Astrocyte (in vitro differentiated cells and primary cell): ENCODE results near the gene TYROBP. TPM values are rescaled to one million over a fixed set of nuclear protein-coding genes. Genes with fewer than 3 reads are reported as not detected.

ENCODE experiments used
- DNase-seq: peaks from one replicate; pipeline ENCODE4 v3.0.0-alpha.2; 2010; ENCODE audit warnings: low read depth
- FAIRE-seq: peaks from 2 replicates; lab custom pipeline; 2011; peaks lifted over from hg19 to GRCh38; lab: Jason Lieb, UNC
- H2AFZ ChIP-seq: 2 replicates; pipeline ENCODE4 v1.6.0; 2012; ENCODE audit warnings: low read depth, low read length, inconsistent platforms
- H3K27ac ChIP-seq: 2 replicates; pipeline ENCODE4 v1.5.1; 2011; ENCODE audit warnings: low read depth, low read length, inconsistent platforms
- H3K27me3 ChIP-seq: 2 replicates; pipeline ENCODE4 v1.6.0; 2011; ENCODE audit warnings: low read length, inconsistent platforms; ENCODE audit not compliant: insufficient read depth
- H3K36me3 ChIP-seq: 2 replicates; pipeline ENCODE4 v1.5.1; 2011; ENCODE audit warnings: low read length, inconsistent platforms; ENCODE audit not compliant: insufficient read depth
- H3K4me1 ChIP-seq: 2 replicates; pipeline ENCODE4 v1.5.1; 2011; ENCODE audit warnings: low read length, inconsistent platforms; ENCODE audit not compliant: insufficient read depth
- H3K4me2 ChIP-seq: 2 replicates; pipeline ENCODE4 v1.6.0; 2012; ENCODE audit warnings: low read length, inconsistent platforms
- H3K4me3 ChIP-seq: 2 replicates; pipeline ENCODE4 v1.5.1; 2011; ENCODE audit warnings: low read depth, mild to moderate bottlenecking, low read length, inconsistent platforms; ENCODE audit not compliant: insufficient read depth
- H3K79me2 ChIP-seq: 2 replicates; pipeline ENCODE4 v1.6.0; 2012; ENCODE audit warnings: mild to moderate bottlenecking, low read length, inconsistent platforms; ENCODE audit not compliant: insufficient read depth
- H3K9ac ChIP-seq: 2 replicates; pipeline ENCODE4 v1.6.0; 2012; ENCODE audit warnings: mild to moderate bottlenecking, low read length, inconsistent platforms
- H3K9me3 ChIP-seq: 2 replicates; pipeline ENCODE4 v1.5.1; 2012; ENCODE audit warnings: low read depth, mild to moderate bottlenecking, low read length, inconsistent platforms; ENCODE audit not compliant: insufficient read depth
- H4K20me1 ChIP-seq: 2 replicates; pipeline ENCODE4 v1.6.0; 2012; ENCODE audit warnings: low read length, inconsistent platforms; ENCODE audit not compliant: insufficient read depth
- H3K27ac Mint-ChIP-seq: one replicate; pipeline ENCODE4 v1.8.0; 2021; ENCODE audit warnings: mild to moderate bottlenecking, mixed read lengths; ENCODE audit not compliant: unreplicated experiment
- H3K27me3 Mint-ChIP-seq: one replicate; pipeline ENCODE4 v1.8.0; 2021; ENCODE audit warnings: low read depth, mixed read lengths; ENCODE audit not compliant: unreplicated experiment
- H3K36me3 Mint-ChIP-seq: one replicate; pipeline ENCODE4 v1.8.0; 2021; ENCODE audit warnings: low read depth, mixed read lengths; ENCODE audit not compliant: unreplicated experiment
- H3K4me1 Mint-ChIP-seq: one replicate; pipeline ENCODE4 v1.8.0; 2021; ENCODE audit warnings: low read depth, mixed read lengths; ENCODE audit not compliant: unreplicated experiment
- H3K4me3 Mint-ChIP-seq: one replicate; pipeline ENCODE4 v1.8.0; 2021; ENCODE audit warnings: mild to moderate bottlenecking, moderate library complexity, mixed read lengths; ENCODE audit not compliant: unreplicated experiment
- H3K9me3 Mint-ChIP-seq: one replicate; pipeline ENCODE4 v1.8.0; 2021; ENCODE audit warnings: mild to moderate bottlenecking, mixed read lengths; ENCODE audit not compliant: unreplicated experiment
- EZH2 ChIP-seq: IDR thresholded peaks from 2 replicates; pipeline ENCODE4 v1.6.1; 2012; ENCODE audit warnings: mild to moderate bottlenecking, low read length, inconsistent platforms; ENCODE audit not compliant: insufficient read depth
- total RNA-seq: library from RNA; stranded (reverse); gene quantifications from 2 replicates; pipeline ENCODE4 v1.2.1, GENCODE V29; 2021
- TF ChIP-seq, protein P1 (sequence below): IDR thresholded peaks from 2 replicates; pipeline ENCODE4 v1.5.1; 2011; ENCODE audit warnings: low read depth, mild to moderate bottlenecking, inconsistent platforms, low read length, moderate library complexity; ENCODE audit not compliant: insufficient read depth

Gene TYROBP
- total RNA-seq, 1 donor from 2014 or later: not detected

DNA sequence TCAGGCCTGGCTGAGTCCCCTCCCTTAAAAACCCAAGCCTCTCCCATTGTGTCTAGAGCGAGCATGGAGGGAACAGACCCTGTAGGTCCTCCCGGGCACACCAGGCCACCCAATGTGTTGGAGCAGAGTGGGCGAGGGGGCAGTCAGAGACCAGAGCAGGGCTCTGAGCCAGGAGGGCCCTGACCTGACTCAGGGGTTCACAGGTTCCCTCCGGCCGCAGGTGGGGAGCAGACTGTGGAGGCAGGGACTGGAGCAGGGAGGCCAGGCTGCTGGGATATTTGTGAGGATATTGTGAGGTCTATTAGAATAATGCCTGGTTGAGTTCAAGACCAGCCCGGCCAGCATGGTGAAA lies 1.6 kb upstream of the TYROBP start:
- Mint-ChIP-seq H3K4me3 (no peak overlapping the region), H3K9me3 (no peaks in the 10 kb centered on the region), H3K27me3 (peaks cover 2% of the 10 kb centered on the region), H3K27ac (no peak overlapping the region), H3K4me1 (peaks cover 4% of the 10 kb centered on the region), H3K36me3 (no peaks in the 10 kb centered on the region)
- H3K27ac ChIP-seq: no peak overlapping the region
- FAIRE-seq: no peak
- peaks cover 6% of the 10 kb centered on the region for H3K4me1 ChIP-seq
- H3K4me3 ChIP-seq: no peak overlapping the region
- no peaks in the 10 kb centered on the region for H3K27me3 ChIP-seq
- no peak overlapping the region for H2AFZ ChIP-seq
- TF ChIP-seq, protein P1, sequence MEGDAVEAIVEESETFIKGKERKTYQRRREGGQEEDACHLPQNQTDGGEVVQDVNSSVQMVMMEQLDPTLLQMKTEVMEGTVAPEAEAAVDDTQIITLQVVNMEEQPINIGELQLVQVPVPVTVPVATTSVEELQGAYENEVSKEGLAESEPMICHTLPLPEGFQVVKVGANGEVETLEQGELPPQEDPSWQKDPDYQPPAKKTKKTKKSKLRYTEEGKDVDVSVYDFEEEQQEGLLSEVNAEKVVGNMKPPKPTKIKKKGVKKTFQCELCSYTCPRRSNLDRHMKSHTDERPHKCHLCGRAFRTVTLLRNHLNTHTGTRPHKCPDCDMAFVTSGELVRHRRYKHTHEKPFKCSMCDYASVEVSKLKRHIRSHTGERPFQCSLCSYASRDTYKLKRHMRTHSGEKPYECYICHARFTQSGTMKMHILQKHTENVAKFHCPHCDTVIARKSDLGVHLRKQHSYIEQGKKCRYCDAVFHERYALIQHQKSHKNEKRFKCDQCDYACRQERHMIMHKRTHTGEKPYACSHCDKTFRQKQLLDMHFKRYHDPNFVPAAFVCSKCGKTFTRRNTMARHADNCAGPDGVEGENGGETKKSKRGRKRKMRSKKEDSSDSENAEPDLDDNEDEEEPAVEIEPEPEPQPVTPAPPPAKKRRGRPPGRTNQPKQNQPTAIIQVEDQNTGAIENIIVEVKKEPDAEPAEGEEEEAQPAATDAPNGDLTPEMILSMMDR: no peak
- no peak for TF ChIP-seq EZH2
- no peaks in the 10 kb centered on the region for H4K20me1 ChIP-seq
- H3K9ac ChIP-seq: no peak overlapping the region
- DNase-seq: no peak
- H3K79me2 ChIP-seq: no peaks in the 10 kb centered on the region
- H3K9me3 ChIP-seq: no peaks in the 10 kb centered on the region
- no peak overlapping the region for H3K4me2 ChIP-seq
- no peaks in the 10 kb centered on the region for H3K36me3 ChIP-seq

DNA sequence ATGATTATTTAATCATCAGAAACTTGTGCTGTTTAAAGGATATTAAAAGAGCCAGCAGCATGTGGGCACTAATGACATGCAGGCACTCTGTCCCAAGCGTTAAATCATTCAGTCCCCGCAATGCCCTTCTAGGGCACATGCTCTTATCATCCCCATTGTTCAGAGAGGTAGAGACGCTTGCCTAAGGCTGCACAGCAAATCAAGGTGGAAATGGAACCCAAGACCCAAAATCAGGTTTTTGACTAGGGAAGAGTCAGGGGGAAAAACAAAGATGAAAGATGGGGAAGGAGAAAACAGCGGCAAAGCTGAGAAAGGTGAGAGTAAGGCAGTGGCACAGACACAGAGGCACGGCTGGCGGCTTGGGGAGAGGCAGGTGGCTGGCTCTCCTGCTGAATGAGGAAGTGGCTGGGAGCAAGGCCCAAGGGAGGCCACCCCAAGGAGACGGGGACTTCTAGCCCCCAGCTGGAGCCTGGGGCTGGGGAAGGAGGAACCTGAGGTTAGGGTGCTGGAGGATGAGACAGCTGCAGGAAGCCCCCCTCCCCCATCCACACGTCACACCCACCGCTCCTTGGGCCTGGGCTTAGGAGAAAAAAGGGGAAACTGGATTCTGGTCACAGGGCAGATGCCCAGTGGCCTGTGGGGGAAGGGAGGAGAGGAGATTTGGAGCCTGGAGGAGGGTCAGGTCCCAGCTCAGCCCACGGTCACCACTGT lies 1.0 kb upstream of the TYROBP start:
- Mint-ChIP-seq H3K9me3 (no peaks in the 10 kb centered on the region), H3K27ac (no peak overlapping the region)
- FAIRE-seq: no peak

DNA sequence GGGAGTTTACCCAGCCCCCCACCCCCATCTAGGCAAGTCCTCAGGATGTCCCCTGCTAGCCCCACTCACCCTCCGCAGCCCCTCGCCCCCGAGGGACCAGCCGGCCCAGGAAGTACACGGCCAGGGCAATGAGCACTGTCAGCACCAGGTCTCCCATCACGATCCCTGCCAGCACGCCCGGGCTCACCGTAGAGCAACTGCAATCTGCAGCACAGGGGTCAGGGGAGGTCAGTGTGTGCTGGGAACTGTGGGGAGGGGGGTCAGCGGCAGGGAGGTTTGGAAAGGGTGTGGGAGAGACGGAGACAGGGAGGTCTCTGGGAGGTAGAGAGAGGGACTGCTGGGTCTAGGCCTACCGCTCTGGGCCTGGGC lies 734 bp downstream of the TYROBP start:
- TF ChIP-seq, protein P1: no peak
- no peak for TF ChIP-seq EZH2
- Mint-ChIP-seq H3K27me3 (peaks cover 4% of the 10 kb centered on the region), H3K36me3 (no peaks in the 10 kb centered on the region), H3K27ac (no peak overlapping the region), H3K4me3 (no peak overlapping the region), H3K9me3 (no peaks in the 10 kb centered on the region), H3K4me1 (peaks cover 4% of the 10 kb centered on the region)
- no peaks in the 10 kb centered on the region for H3K36me3 ChIP-seq
- H2AFZ ChIP-seq: no peak overlapping the region
- H4K20me1 ChIP-seq: no peaks in the 10 kb centered on the region
- no peaks in the 10 kb centered on the region for H3K79me2 ChIP-seq
- no peaks in the 10 kb centered on the region for H3K9me3 ChIP-seq
- no peak overlapping the region for H3K4me2 ChIP-seq
- DNase-seq (no peak), FAIRE-seq (no peak)
- H3K9ac ChIP-seq: no peak overlapping the region
- H3K4me3 ChIP-seq: no peak overlapping the region
- no peak overlapping the region for H3K27ac ChIP-seq
- H3K4me1 ChIP-seq: peaks cover 10% of the 10 kb centered on the region
- H3K27me3 ChIP-seq: no peaks in the 10 kb centered on the region

More for the DNA sequence above, 1.0 kb upstream of the TYROBP start:
- Mint-ChIP-seq H3K27me3 (peaks cover 2% of the 10 kb centered on the region), H3K4me1 (peaks cover 4% of the 10 kb centered on the region), H3K36me3 (no peaks in the 10 kb centered on the region), H3K4me3 (no peak overlapping the region)
- Histone ChIP-seq H3K27me3 (no peaks in the 10 kb centered on the region), H3K27ac (no peak overlapping the region), H3K4me2 (no peak overlapping the region), H3K9me3 (no peaks in the 10 kb centered on the region), H3K36me3 (no peaks in the 10 kb centered on the region), H3K9ac (no peak overlapping the region), H4K20me1 (no peaks in the 10 kb centered on the region), H3K4me3 (no peak overlapping the region), H3K79me2 (no peaks in the 10 kb centered on the region), H2AFZ (no peak overlapping the region), H3K4me1 (peaks cover 6% of the 10 kb centered on the region)
- TF ChIP-seq, protein P1: no peak
- no peak for TF ChIP-seq EZH2
- DNase-seq: no peak
